Choroid plexus epithelial cell (primary cell): ENCODE data around the gene CCDC141.

Experiments
- DNase-seq: peaks from one replicate; pipeline ENCODE4 v3.0.0-alpha.2; 2010; ENCODE audit warnings: low read depth
- H3K4me3 ChIP-seq: 2 replicates; pipeline ENCODE4 v1.5.1; 2011; ENCODE audit warnings: low read depth, mild to moderate bottlenecking, control low read depth, low read length, moderate library complexity
- TF ChIP-seq, protein P1 (sequence below): conservative IDR thresholded peaks from 2 replicates; pipeline ENCODE4 v1.5.1; 2011; ENCODE audit warnings: low read depth, mild to moderate bottlenecking, control low read depth, inconsistent platforms, low read length, moderate library complexity

Gene CCDC141

DNA sequence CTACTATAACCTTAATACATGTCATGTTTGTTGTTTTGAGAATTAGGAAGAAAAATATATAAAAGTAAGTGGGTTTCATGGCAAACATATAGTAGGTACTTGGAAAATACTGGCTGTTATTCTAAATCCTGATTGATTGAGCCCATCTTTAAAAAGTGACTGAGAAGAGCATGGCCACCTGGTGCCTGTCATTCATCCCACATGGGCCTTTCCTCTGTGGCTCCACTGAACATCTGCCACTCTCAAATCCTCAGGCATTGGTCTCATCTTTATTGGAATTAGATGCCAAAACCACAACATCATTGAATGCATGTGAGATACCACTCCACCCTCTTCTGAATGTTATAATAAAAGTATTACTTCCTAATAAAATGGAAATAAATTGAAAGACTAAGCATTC lies 141.1 kb downstream of the CCDC141 start:
- no peak for DNase-seq
- TF ChIP-seq, protein P1, sequence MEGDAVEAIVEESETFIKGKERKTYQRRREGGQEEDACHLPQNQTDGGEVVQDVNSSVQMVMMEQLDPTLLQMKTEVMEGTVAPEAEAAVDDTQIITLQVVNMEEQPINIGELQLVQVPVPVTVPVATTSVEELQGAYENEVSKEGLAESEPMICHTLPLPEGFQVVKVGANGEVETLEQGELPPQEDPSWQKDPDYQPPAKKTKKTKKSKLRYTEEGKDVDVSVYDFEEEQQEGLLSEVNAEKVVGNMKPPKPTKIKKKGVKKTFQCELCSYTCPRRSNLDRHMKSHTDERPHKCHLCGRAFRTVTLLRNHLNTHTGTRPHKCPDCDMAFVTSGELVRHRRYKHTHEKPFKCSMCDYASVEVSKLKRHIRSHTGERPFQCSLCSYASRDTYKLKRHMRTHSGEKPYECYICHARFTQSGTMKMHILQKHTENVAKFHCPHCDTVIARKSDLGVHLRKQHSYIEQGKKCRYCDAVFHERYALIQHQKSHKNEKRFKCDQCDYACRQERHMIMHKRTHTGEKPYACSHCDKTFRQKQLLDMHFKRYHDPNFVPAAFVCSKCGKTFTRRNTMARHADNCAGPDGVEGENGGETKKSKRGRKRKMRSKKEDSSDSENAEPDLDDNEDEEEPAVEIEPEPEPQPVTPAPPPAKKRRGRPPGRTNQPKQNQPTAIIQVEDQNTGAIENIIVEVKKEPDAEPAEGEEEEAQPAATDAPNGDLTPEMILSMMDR, result no peak
- no peak overlapping the region for H3K4me3 ChIP-seq

- TF ChIP-seq, protein P1, result no peak
- no peak overlapping the region for H3K4me3 ChIP-seq
- DNase-seq, result no peak
Observed at GRCh38 chr2:178905261-178905660, 144.7 kb downstream of the CCDC141 start.

DNA sequence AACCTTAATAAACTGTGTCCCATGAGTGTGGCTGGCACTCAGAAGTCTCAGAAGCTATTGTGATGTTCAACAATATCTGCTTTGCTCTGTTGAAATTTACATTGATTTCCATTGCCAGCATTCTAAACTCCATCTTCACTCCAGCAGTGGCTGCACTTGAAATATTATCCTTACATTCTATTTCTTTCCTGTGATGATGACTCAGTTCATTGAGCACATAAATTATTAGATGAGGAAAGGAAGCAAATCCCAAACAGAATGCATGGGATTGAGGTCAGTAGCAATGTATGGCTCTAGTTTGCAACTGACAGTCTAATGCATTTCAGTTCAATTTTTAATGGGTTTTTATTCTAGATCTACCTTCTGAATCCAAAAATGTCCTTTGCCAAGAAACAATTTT lies 150.3 kb downstream of the CCDC141 start:
- TF ChIP-seq, protein P1, result no peak
- DNase-seq, result no peak
- no peak overlapping the region for H3K4me3 ChIP-seq

DNA sequence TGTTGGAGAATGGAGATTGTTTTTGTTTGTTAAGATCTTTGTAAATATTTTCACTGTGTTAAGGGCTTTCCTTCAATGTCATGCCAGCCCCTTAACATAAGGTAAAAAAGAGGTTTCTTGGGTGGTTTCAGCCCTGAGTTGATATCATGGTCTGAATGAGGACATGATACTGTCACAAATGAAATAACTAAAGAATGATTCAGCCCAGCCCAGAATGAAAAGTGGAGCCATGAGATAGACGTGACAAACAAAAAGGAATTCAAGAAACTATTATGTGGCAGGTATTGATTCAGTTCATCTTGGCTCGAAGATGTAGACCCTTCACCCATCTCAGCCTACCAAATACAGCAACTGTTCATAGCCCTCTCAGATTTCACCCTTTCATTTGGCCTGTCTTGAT lies 154.1 kb downstream of the CCDC141 start:
- TF ChIP-seq, protein P1, result no peak
- no peak overlapping the region for H3K4me3 ChIP-seq
- DNase-seq, result no peak

- TF ChIP-seq, protein P1, result no peak
- DNase-seq, result no peak
- H3K4me3 ChIP-seq, result no peak overlapping the region
Observed at GRCh38 chr2:178895171-178895570, 154.8 kb downstream of the CCDC141 start.

DNA sequence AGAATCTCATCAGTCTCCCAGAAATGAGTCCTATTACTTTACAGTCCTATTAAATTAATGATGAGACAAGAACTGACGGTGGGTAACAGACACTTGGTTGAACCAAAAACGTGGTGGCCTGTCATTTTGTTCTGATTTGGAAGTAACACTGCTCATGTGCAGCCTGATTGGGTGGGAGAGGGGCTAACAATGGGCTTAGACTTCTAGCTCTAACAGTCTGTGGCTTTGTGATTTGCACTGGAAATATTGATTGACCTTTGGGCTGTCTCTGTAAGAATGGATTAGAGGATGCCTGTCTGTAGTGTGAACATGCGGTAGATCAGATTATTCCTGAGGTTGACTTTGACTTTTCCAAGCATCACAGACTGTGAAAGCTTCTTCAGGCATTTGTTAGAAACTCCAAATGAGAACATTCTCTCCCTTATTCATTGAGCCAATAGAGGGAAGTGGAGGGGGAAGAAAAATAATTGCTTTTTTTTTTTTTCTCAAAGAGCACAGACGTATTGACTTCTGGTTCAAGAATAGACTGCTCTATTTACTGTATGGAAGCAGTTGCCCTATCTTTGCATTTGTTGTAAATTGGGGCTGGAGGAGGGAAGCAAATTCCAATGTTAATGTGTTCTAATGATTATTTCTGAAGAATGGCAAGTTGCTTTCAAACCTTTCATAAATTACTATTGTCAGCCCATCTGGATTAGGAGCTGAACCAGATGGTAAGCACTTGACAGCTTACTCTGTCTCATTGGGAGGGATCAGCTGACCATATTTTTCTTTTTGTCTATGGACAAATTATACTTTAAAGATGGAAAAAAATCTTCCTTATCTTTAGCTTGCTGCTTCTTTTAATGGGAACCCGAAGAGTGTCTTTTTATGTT lies 156.9 kb downstream of the CCDC141 start:
- H3K4me3 ChIP-seq, result no peak overlapping the region
- DNase-seq, result no peak
- TF ChIP-seq, protein P1, result no peak

DNA sequence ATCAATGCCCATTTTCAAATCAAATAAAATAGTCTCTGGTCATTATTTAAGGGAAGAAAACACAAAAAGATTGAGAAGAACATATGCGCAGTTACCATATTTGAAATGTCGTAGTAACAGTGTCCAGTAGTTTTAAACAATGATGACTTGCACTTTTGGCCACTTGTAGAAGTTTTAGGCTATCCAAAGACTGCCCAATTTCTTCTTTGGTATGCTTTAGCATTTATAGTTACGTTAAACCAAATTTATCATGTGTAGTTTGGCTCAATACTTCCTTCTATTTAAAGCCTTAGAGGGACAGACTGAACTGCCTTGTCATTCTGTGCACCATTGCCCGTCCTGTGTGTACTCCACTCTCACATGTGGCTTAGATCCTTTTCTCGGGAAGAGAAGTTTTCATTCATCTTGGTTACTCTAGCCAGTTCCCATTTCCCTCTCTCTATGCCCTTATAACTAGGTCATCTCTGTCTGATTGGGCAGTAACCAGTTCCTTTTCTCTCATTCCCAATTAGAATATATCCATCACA lies 157.9 kb downstream of the CCDC141 start:
- H3K4me3 ChIP-seq, result no peak overlapping the region
- no peak for DNase-seq
- TF ChIP-seq, protein P1, result no peak
